NCI-H524 treated with DMSO at 0.1 percent for 48 hours (cell line): ENCODE measurements around the gene CDIPT.
"Not testable (repeated sequence)": the region's sequence is repeated elsewhere in the genome, so short reads cannot be mapped to it uniquely, and the experiment has no call there.

Source experiments
- DNase-seq: peaks from one replicate; lab custom pipeline; 2025; lab: John Stamatoyannopoulos, UW

CDIPT gene

GRCh38 chr16:29862884-29863668 is at the start of gene CDIPT:
CDIPT (minus strand) TSS chr16:29863226; CDS start chr16:29862857, 369 bp downstream.
- peak; percentile 84 for DNase-seq

GRCh38 chr16:29912087-29912486 is 49.1 kb upstream of the CDIPT start:
- no peak for DNase-seq

DNA sequence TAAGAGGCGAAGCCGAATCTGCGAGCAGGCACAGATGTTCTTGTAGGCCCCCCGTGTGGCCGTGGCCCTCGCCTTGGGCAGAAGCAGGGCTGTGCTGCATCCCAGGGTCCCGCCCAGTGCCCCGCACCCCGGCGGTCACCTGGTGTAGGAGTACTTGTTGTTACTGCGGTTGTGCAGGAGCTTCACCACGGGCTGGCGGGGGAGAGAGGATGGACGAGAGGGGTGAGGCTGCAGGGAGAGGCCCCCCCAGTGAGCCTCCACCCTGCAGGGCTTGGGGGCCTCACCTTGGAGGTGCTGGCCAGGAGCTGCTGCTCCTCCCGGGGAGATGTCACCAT is 48.6 kb upstream of the CDIPT start:
- no peak for DNase-seq

DNA sequence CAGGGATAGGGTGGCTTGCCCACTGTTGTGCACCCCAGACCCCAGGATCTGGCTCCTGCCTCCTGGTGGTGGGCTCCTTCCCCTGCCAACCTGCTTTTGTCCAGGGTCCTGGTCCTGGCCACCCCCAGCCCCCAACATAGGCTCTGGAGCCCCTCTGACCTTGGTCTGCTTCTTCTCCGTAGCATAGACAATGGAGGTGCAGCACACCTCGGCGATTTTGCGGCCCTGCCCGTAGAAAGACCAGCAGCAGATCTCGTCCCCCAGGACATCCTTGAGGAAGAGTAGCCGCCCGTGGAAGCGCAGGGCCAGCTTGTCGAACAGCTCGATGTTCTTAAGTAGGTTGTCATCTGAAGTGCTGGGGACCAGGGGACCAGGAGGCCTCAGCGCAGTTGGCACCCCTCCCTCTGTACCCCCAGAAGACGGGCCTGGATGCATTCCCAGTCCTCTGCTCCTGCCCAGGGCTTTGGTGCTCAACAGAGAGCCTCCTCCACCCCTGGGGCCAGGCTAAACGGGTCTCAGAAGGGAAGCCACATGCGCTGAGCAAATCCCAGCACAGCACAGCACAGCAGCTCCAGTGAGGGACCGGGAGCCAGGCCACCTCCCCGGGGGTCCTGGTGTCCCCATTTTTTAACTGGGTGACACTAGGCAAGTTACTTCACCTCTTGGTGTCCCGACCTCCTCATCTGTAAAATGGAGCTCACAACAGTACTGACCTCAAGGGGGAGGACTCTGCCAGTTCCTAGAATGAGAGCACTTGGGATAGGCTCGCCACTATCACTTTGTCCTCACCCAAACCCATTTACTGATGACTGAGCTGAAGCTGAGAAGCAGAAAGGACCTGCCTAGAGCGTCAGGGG is 48.0 kb upstream of the CDIPT start:
- no peak for DNase-seq

GRCh38 chr16:29909851-29910250 is 46.8 kb upstream of the CDIPT start:
- DNase-seq, result not testable (repeated sequence)

DNA sequence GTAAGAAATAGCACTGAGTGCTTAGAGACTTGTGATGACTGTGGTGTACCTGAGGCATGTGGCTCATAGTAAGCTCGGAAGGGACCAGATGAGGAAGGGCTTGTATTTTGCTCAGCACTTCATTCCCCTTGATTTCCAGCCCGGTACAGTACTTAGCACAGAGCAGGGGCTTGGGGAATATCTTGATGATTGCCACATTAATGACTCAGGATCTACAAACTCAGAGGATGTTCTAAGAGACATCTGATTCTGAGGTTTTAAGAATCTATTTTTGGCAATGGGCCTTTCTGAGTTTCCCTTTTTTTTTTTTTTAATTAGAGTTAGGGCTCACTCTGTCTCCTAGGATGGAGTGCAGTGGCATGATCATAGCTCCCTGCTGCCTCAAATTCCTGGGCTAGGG is 46.4 kb upstream of the CDIPT start:
- DNase-seq, result no peak

- no peak for DNase-seq
Observed at GRCh38 chr16:29908719-29909220, 45.7 kb upstream of the CDIPT start.

GRCh38 chr16:29907973-29908372 is 44.9 kb upstream of the CDIPT start:
- DNase-seq, result no peak

- DNase-seq, result no peak
Observed at GRCh38 chr16:29906520-29907244, 43.7 kb upstream of the CDIPT start.

- DNase-seq, result no peak
Observed at GRCh38 chr16:29905668-29906067, 42.6 kb upstream of the CDIPT start.

- no peak for DNase-seq
Observed at GRCh38 chr16:29904947-29905346, 41.9 kb upstream of the CDIPT start.

- no peak for DNase-seq
Observed at GRCh38 chr16:29903590-29903989, 40.6 kb upstream of the CDIPT start.

DNA sequence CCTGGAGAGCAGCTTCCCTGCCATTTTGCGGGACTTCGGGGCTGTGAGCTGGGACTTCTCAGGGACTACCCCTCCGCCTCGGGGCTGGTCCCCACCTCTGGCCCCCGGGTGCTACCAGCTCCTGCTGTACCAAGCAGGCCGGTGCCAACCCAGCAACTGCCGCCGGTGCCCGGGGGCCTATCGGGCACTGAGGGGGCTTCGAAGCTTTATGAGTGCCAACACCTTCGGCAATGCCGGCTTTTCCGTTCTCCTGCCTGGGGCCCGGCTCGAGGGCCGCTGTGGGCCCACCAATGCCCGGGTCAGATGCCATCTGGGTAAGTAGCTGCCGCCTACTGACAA is 38.5 kb upstream of the CDIPT start:
- no peak for DNase-seq

- DNase-seq, result no peak
Observed at GRCh38 chr16:29900888-29901606, 38.0 kb upstream of the CDIPT start.

- peak; percentile 53 for DNase-seq
Observed at GRCh38 chr16:29900102-29900887, 37.3 kb upstream of the CDIPT start, which contains the start of gene ASPHD1. ASPHD1 (plus strand) TSS chr16:29900488; CDS start chr16:29900972, 484 bp downstream.

GRCh38 chr16:29899516-29900101 is 36.6 kb upstream of the CDIPT start, which contains the start of gene SEZ6L2:
SEZ6L2 (minus strand) TSS chr16:29899550; CDS start chr16:29899019, 531 bp downstream.
- peak; percentile 92 for DNase-seq

DNA sequence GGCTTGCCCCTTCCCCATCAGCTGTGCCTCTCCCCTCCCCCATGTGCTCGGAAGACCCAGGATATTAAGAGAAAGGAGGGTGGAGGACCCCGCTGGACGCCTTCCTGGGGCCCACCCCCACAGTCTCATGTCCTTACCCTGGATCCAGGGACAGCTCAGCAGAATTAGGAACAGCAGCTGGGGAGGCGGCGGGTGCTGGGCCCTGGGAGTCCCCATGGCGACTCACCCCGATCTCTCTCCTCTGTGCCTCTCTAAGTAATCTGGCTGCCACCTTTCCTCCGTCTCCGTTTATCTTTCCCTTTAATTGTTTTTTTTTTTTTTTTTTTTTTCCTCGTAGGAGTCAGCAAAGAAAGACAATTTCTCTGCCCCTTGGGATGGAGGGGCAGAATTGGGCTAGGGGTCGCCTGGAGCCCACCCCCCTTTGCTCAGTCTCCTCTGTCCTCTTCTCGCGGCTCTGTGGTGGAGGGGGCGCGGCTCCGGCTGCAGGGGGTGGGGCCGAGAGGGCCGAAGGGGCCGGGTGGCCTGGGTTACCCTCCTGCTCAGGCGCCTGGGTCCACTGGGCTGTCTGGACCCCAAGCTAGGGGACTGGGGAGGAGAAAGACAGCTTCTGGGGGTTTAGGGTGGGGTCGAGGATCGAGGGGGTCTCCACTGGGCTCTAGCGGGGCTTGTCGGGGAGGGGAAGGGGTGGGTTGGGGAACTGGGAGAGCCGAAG is 35.9 kb upstream of the CDIPT start:
- DNase-seq, result no peak

- DNase-seq, result no peak
Observed at GRCh38 chr16:29898135-29898803, 35.2 kb upstream of the CDIPT start.

DNA sequence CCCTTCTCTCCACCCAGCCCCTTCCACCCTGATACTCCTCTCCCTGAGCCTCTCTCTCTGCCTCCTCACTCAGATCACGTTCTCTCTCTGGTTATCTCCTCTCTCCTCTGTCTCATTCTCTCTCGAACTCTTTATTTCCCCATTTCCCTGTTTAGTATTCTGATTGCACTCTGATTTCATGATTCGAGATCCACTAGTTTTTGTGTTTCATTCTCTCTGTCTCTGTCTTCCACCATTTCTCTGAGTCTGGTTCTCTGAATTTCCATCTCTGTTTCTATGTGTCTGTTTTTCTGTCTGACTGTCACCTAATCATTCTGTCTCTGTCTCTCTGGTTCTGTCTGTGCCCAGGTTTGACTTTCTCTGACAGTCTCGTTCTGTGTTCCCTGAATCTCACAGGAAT is 34.3 kb upstream of the CDIPT start:
- no peak for DNase-seq
